Activated T-cell treated with anti-CD3 and anti-CD28 coated beads for 24 hours (primary cell): ENCODE data around the gene F2.
A peak's percentile ranks its signal among the peaks of the same experiment; 100 is the strongest.
"Not testable (repeated sequence)": the region's sequence is repeated elsewhere in the genome, so short reads cannot be mapped to it uniquely, and the experiment has no call there.

ENCODE experiments used
- DNase-seq: peaks from one replicate; pipeline ENCODE4 v3.0.0-alpha.2; 2020; ENCODE audit warnings: low read depth

Gene F2

GRCh38 chr11:46686886-46687795 lies 31.9 kb upstream of the F2 start:
- DNase-seq, result no peak

- DNase-seq, result no peak
Observed at GRCh38 chr11:46690702-46691101, 28.3 kb upstream of the F2 start.

DNA sequence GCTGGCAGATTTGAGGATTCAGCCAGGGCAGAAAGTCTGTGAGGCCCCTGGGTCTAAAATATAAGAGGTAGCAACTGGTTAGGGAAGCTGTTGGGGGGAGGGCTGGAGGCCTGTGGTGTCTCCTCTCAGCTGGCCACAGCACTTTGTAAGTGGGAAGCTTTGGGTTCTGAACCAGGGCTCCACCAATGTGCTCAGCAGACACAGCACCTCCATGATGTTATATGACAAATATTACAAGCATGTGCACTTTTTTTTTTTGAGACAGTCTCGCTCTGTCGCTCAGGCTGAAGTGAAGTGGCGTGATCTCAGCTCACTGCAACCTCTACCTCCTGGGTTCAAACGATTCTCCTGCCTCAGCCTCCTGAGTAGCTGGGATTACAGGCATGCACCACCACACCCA lies 26.6 kb upstream of the F2 start:
- DNase-seq, result no peak

- DNase-seq, result no peak
Observed at GRCh38 chr11:46693597-46694012, 25.4 kb upstream of the F2 start.

GRCh38 chr11:46694072-46694471 lies 24.9 kb upstream of the F2 start:
- no peak for DNase-seq

GRCh38 chr11:46694607-46695006 lies 24.4 kb upstream of the F2 start:
- no peak for DNase-seq

DNA sequence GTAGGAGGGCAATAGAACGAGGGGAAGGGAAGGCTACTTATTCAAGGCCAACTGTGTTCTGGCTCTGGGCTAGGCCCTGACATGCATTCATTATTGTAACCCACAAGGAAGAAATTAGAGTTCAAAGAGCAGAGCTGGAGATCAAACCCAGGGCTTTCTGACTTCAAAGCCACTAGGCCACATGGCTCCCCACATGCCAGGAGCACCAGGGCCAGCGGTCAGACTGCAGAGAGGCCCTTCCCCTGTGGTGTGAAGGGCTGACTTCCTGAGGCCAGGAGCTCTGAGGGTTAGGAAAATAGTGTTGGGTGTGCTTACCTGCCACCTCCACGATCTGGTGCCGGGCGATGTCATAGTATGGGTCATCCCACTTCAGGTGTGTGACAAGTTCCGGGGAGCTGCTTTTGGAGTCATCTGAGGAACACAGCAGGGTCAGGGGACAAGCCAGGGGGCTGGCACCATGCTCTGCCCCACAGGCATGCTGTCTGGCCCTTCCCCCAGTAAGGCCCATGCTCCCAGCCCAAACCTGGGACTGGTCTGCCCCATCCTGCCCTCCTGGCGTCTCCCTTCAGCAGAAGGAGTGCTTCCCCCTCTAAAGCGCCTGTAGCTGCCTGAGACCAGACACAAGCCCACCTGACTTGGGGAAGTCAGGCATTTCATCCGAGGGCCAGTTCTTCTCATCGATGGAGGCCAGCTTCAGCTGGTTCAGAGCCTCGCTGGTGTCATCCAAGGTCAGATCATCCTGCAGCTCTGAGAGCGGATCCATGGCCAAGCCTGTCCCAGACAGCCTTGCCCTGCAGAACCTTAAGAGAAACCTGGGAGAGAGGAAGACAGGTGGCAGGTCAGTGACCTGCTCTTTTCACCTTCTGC lies 23.4 kb upstream of the F2 start:
- DNase-seq, result no peak

DNA sequence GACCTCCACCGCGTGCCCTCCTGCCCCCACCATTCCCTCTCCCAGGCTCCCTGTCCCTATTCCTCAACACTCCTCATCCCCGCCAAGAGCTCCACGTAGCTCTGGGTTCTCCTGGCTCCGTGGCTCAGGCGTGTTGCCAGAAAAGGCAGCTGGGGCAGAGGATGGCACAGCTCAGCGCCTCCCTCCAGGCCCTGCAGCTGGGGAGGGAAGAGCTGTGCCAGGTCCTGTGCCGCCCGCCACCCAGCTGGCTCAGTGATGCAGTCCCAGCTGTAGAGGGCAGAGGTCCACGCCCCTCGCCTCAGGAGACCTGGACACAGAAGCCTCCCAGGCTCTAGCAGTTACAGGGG lies 22.8 kb upstream of the F2 start:
- no peak for DNase-seq

DNA sequence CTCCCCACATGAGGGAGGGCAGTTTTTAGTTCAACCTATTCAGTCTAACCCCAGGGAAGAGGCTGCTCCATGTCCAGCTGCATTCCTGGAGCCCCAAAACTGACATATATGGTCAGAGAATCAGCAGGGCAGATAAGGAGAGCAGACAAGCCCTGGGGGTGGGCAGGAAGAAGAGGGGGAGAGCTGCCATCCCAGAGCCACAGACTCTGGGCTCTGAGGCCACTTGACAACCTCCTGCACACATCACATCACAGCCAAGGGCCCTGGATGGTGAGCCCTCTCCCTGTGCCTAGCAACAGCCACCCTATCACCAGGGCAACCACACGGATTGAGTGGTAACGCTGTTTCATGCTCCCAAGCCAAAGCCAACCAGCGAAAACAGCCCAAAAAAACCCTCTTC lies 21.7 kb upstream of the F2 start:
- DNase-seq, result no peak

DNA sequence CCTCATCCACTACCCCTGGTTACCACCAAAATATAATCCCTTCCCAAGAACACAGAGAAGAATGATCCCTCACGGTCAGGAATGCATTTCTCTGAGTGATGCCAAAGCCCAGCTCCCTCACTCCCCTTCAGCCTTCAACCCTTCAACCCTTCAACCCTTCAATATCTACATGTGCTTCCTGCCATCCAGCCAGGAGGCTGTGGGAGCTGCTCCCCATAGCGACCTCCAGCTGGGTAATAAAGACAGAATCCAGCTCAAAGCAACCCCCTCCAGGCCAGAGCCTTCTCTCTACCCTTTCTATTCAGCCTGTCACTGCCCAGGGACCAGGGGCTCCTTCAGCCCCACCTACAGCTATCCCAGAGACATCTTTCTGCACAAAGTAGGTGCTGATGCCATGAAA lies 21.3 kb upstream of the F2 start:
- no peak for DNase-seq

DNA sequence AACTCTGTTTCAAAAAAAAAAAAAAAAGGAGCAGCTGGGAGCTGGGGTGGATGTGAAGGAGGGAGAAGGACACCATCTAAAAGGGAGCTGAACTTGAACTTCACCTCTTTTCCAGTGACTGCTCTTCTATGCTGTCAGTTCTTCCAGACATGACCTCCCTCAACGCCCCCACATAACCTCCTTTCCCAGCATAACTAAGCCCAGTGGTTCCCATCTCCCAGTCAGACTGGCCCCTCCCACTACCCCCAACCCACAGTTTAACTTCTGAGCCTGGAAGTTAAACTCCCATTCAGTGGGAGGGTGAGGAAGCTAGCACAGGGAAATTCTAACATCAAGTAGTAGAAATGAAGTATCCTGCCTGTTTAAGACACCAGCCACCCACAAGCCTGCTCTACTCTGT lies 20.4 kb upstream of the F2 start:
- DNase-seq, result no peak

GRCh38 chr11:46700241-46701077 lies 18.6 kb upstream of the F2 start, which contains the start of the genes ARHGAP1 and ZNF408:
ARHGAP1 (minus strand) TSS chr11:46700619; CDS start chr11:46696107, 4,512 bp downstream.
ZNF408 (plus strand) TSS chr11:46701031; CDS start chr11:46701048, 17 bp downstream.
- DNase-seq, result peak; percentile 99

DNA sequence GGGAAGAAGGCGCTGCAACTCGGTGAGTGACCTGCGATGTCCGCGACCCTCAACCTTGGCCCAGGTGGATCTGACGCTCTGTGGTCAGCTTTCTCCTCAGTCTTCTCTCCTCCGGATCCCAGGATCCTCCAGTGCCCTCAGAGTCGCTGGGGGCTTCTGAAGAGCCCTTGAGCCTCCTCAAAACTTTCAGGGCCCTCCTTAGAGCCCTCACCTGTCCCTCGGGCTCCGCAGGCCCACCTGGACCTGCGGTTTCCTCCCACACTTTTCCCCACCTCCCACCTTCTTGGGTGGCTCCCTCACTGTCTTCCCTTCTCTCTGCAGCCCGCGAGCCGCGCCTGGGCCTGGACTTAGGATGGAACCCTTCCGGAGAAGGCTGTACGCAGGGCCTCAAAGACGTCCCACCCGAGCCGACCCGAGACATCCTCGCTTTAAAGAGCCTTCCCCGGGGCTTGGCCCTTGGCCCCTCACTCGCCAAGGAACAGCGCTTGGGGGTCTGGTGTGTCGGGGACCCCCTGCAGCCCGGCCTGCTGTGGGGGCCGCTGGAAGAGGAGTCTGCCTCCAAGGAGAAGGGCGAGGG lies 17.8 kb upstream of the F2 start:
- DNase-seq, result peak; percentile 7

DNA sequence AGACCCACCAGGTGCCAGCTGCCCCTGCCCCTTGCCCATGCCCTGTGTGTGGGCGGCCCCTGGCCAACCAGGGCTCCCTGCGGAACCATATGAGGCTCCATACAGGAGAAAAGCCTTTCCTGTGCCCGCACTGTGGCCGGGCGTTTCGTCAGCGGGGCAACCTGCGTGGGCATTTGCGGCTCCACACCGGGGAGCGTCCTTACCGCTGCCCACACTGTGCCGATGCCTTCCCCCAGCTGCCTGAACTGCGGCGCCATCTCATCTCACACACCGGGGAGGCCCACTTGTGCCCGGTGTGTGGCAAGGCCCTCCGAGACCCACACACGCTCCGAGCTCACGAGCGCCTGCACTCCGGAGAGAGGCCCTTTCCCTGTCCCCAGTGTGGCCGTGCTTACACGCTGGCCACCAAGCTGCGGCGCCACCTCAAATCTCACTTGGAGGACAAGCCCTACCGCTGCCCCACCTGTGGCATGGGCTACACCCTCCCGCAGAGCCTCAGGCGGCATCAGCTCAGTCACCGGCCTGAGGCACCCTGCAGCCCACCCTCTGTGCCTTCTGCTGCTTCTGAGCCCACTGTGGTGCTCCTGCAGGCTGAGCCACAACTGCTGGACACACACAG lies 13.8 kb upstream of the F2 start:
- DNase-seq, result no peak

DNA sequence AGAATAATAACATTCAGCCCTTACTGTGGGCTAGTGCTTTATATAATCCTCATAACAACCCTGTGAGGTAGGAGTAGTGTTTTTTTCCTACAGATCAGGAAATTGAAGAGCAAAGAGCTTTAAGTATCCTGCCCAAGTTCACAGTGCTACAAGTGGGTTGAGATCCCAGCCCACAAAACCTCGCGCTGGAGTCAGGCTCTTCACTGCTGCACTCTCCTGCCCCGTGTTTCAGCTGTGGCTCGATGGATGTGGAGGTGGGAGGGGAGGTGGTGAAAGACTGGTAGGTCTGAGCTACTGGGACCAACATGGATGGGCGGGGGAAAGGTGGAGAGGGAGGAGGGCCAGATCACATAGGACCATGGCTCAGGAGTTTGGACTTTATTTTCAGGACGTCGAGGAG lies 12.1 kb upstream of the F2 start:
- no peak for DNase-seq

- DNase-seq, result not testable (repeated sequence)
Observed at GRCh38 chr11:46709351-46709750, 9.7 kb upstream of the F2 start.

GRCh38 chr11:46710821-46711269 lies 8.2 kb upstream of the F2 start:
- DNase-seq, result no peak

DNA sequence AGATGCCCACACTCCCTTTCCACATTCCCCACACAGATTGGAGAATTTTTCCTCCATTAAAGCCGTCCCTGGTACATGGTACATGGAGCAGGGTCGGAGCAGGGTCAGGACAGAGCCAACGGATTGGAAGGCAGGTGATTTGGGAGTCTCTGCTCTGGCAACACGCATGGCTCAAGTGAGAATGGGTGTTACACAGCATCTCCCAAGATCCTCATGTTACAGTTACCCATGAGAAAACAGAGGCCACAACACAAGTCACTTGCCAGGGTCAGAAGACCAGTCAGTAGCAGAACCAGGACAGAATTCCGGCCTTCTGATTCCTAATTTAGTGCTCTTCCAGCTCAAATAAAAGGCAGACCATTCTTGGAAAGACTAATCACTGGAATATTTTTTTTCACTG lies 7.7 kb upstream of the F2 start:
- DNase-seq, result no peak

DNA sequence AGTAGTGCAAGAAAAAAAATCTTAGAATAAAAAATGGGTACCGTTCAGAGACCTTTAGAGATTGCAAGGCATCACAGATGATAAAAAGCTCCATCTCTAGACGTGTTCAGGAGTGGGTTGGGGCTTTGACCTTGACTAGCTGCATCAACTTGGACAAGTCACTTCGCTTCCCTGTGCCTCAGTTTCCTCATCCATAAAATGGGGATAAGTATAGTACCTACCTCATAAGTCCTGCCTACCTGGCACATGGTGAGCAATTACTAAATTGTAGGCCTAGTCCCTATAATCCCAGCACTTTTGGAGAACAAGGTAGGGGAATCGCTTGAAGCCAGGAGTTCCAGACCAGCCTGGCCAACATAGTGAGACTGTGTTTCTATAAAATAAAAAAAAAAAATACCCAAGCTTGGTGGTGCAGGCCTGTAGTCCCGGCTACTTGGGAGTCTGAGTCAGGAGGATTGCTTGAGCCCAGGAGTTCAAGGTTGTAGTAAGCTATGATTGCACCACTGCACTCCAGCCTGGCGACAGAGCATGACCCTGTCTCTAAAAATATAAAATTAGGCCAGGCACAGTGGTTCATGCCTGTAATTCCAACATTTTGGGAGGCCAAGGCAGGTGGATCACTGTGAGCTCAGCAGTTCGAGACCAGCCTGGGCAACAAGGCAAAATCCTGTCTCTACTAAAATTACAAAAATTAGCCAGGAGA lies 6.0 kb upstream of the F2 start:
- no peak for DNase-seq

DNA sequence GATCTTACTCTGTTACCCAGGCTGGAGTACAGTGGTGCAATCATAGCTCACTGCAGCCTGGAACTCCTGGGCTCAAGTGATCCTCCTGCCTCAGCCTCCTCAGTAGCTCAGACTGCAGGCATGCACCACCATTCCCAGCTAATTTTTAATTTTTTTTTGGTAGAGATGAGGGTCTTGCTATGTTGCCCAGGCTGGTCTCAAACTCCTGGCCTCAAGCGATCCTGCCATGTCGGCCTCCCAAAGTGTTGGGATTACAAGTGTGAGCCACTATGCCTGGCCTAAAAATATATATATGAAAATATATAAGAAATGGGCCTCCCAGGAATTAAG lies 1.2 kb upstream of the F2 start:
- not testable (repeated sequence) for DNase-seq
